Gastrocnemius medialis (tissue), 4 donors: ENCODE data around the gene SLC24A3.

Experiments
- POLR2A ChIP-seq, 2 donors: fragments of 450-650 bp; IDR thresholded peaks; one replicate each; pipeline ENCODE4 v1.6.1; 2017; ENCODE audit warnings: antibody characterized with exemption in 2 of 2, mild to moderate bottlenecking in 2 of 2, moderate library complexity in 2 of 2
- TF ChIP-seq, protein P1 (sequence below), 5 experiments: fragments of 450-650 bp in 3 of 5; fragments of 200-600 bp in 2 of 5; sonication (generic) in 2 of 5; IDR thresholded peaks in 4 of 5; conservative IDR thresholded peaks in 1 of 5; 1 replicate in 4 of 5; 2 replicates in 1 of 5; pipeline ENCODE4 v1.5.1; 2016 to 2019; ENCODE audit warnings: antibody characterized with exemption in 5 of 5, mild to moderate bottlenecking in 3 of 5, moderate library complexity in 3 of 5

- TF ChIP-seq, protein P1, sequence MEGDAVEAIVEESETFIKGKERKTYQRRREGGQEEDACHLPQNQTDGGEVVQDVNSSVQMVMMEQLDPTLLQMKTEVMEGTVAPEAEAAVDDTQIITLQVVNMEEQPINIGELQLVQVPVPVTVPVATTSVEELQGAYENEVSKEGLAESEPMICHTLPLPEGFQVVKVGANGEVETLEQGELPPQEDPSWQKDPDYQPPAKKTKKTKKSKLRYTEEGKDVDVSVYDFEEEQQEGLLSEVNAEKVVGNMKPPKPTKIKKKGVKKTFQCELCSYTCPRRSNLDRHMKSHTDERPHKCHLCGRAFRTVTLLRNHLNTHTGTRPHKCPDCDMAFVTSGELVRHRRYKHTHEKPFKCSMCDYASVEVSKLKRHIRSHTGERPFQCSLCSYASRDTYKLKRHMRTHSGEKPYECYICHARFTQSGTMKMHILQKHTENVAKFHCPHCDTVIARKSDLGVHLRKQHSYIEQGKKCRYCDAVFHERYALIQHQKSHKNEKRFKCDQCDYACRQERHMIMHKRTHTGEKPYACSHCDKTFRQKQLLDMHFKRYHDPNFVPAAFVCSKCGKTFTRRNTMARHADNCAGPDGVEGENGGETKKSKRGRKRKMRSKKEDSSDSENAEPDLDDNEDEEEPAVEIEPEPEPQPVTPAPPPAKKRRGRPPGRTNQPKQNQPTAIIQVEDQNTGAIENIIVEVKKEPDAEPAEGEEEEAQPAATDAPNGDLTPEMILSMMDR (IDR thresholded peaks at IDR 0.05 in 4 of 5, conservative IDR thresholded peaks at IDR 0.05 in 1 of 5) = no peak
- TF ChIP-seq POLR2A (IDR thresholded peaks at IDR 0.05) = no peak
These were observed 537.7 kb downstream of the SLC24A3 start for GRCh38 chr20:19750101-19750606.
